ENCODE results near the gene ALDH3A1.

The ALDH3A1 gene

GRCh38 chr17:19728084-19728495 lies 20.0 kb downstream of the ALDH3A1 start:
- TF ChIP-seq CTCF (IDR thresholded peaks at IDR 0.05) (no peak), ZFX (IDR thresholded peaks at IDR 0.05; ENCODE audit: borderline replicate concordance) (no peak)
- H3K27ac ChIP-seq: peak overlapping the region; percentile 61

GRCh38 chr17:19727501-19728078 lies 20.5 kb downstream of the ALDH3A1 start:
- TF ChIP-seq CTCF (IDR thresholded peaks at IDR 0.05) (no peak), ZFX (IDR thresholded peaks at IDR 0.05; ENCODE audit: borderline replicate concordance) (no peak)
- H3K27ac ChIP-seq: peak overlapping the region; percentile 61

- TF ChIP-seq ZFX (IDR thresholded peaks at IDR 0.05; ENCODE audit: borderline replicate concordance) (no peak), CTCF (IDR thresholded peaks at IDR 0.05) (no peak)
- peak overlapping the region; percentile 61 for H3K27ac ChIP-seq
Measured at GRCh38 chr17:19726631-19727376, 21.3 kb downstream of the ALDH3A1 start.

GRCh38 chr17:19725486-19725885 lies 22.6 kb downstream of the ALDH3A1 start:
- peak overlapping the region; percentile 80 for H3K27ac ChIP-seq

DNA sequence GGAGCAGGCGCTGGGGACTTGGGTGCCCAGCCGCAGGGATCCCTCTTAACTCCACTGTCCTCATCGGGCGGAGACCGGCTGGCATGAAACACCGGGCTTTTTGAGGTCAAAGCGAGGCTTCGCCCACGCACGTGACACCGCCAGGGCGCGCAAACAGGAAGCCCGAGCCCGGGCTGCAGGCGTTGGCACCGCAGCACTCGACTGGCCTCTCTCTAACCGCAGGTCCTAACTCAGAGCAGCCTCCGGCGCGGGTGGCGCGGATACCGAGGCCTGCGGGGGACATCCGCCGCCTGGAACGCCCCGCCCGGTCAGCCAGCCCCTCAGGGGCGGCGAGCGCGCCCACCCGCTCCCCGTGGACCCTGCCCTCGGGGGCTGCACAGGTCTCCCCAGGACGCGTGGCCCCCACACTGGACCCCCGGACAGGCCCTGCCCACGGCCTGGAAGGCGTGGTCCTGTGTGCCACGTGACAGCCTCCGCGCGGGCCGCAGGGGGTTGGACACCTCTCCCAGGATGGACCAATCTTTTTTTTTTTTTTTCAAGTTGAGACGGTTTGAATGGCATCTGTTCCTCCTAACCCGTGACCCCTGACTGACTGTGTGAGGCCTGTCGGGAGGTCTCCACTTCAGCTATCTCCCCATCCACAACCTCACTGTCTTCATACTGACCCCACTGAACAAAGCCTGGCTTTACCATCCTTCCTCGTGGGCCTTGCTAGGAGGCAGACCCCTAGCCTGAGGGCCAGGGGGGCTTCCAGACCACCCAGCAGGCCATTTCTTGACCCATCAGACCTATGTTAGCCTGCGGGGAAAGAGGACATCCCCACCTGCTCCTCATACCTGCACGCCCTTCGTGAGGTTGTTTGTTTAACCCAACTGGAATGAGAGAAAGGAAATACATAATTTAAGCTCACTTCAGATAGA lies 23.3 kb downstream of the ALDH3A1 start:
- peak overlapping the region; percentile 80 for H3K27ac ChIP-seq
- TF ChIP-seq ZFX (IDR thresholded peaks at IDR 0.05; ENCODE audit: borderline replicate concordance) (no peak), CTCF (IDR thresholded peaks at IDR 0.05) (no peak)

More at GRCh38 chr17:19725486-19725885, 22.6 kb downstream of the ALDH3A1 start:
- TF ChIP-seq CTCF (IDR thresholded peaks at IDR 0.05) (no peak), ZFX (IDR thresholded peaks at IDR 0.05; ENCODE audit: borderline replicate concordance) (no peak)

DNA sequence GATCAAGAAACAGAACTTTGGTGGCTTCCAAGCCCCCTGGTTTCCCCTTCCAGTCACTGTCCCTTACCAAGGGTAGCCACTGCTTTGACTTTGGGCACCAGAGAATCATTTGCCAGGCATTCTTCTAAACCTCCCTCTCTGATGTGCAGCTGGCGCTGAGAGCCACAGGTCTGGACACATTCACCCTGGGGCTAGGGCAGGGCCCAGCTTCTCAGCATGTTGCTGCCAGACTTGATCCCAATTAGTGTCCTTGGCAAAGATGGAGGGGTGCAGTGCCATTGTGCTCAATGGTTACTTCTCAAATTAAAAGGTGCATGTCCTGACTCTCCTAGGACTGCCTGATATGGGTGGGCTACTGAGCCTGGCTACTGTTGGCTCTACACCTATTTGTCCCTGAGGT lies 24.1 kb downstream of the ALDH3A1 start:
- no peak for TF ChIP-seq CTCF (IDR thresholded peaks at IDR 0.05)
- no peak for TF ChIP-seq ZFX (IDR thresholded peaks at IDR 0.05; ENCODE audit: borderline replicate concordance)
- H3K27ac ChIP-seq: peak overlapping the region; percentile 80
